GM12878 (cell line): ENCODE measurements around the gene SEMA3G. TPM values are rescaled to one million over a fixed set of nuclear protein-coding genes. Genes with fewer than 3 reads are reported as not detected.

Source experiments
- ATAC-seq: fragments of 200-7000 bp; cut with Tn5 transposase; 3 replicates; pipeline ENCODE4 v1.9.1; 2020; ENCODE audit warnings: mild to moderate bottlenecking, moderate library complexity
- BruUV-seq: library from RNA; stranded (reverse); fragments of 400-500 nt; replicated peaks from 2 replicates; lab custom pipeline; 2021; lab: Mats Ljungman, UMichigan
- CTCF ChIA-PET: fragments of 300-600 bp; sonication (Branson Sonifier 250); formaldehyde crosslinking; extraction: SDS; loops from one replicate; lab custom pipeline; 2021; ENCODE audit warnings: inconsistent platforms; lab: Yijun Ruan, JAX
- POLR2A ChIA-PET: fragments of 350-600 bp; formaldehyde crosslinking; extraction: SDS; loops from one replicate; lab custom pipeline; 2021; ENCODE audit warnings: inconsistent platforms; lab: Charles Lee
- RAD21 ChIA-PET: fragments of 300-600 bp; sonication (Branson Sonifier 250); formaldehyde crosslinking; loops from one replicate; lab custom pipeline; 2023; ENCODE audit warnings: antibody characterized with exemption; ENCODE audit not compliant: unreplicated experiment; lab: Charles Lee
- SMC1A ChIA-PET: fragments of 300-600 bp; sonication (Branson Sonifier 250); formaldehyde crosslinking; loops from one replicate; lab custom pipeline; 2023; ENCODE audit not compliant: unreplicated experiment, uncharacterized antibody; lab: Charles Lee
- DNase-seq: peaks from one replicate; pipeline ENCODE4 v3.0.0-alpha.2; 2011; ENCODE audit warnings: low read depth, low spot score
- FAIRE-seq: peaks from 3 replicates; lab custom pipeline; 2011; peaks lifted over from hg19 to GRCh38; lab: Jason Lieb, UNC
- H2AFZ ChIP-seq: 2 replicates; pipeline ENCODE4 v1.6.0; 2011; ENCODE audit warnings: low read depth, low read length, control low read depth; ENCODE audit not compliant: control insufficient read depth
- H3K27ac ChIP-seq: 2 replicates; pipeline ENCODE4 v1.5.1; 2011; ENCODE audit warnings: control low read depth; ENCODE audit not compliant: control insufficient read depth, insufficient read depth
- H3K27me3 ChIP-seq, 2 experiments: replicated peaks in 1 of 2; 2 replicates each; pipeline versions ENCODE4 v1.6.0 to v1.6.1; 2011; ENCODE audit warnings: low read length in 1 of 2; ENCODE audit not compliant: control insufficient read depth in 2 of 2, insufficient read depth in 2 of 2
- H3K36me3 ChIP-seq, 2 experiments: 2 replicates each; pipeline ENCODE4 v1.5.1; 2011; ENCODE audit warnings: low read length in 1 of 2; ENCODE audit not compliant: control insufficient read depth in 2 of 2, insufficient read depth in 2 of 2
- H3K4me1 ChIP-seq: 2 replicates; pipeline ENCODE4 v1.6.1; 2011; ENCODE audit warnings: mild to moderate bottlenecking, low read length, moderate library complexity, mixed read lengths; ENCODE audit not compliant: control insufficient read depth, insufficient read depth
- H3K4me2 ChIP-seq: 2 replicates; pipeline ENCODE4 v1.6.0; 2011; ENCODE audit warnings: control low read depth; ENCODE audit not compliant: control insufficient read depth, insufficient read depth
- H3K4me3 ChIP-seq: fragments of 200-600 bp; sonication (generic); 2 replicates; pipeline ENCODE4 v1.5.1; 2016
- H3K79me2 ChIP-seq: 2 replicates; pipeline ENCODE4 v1.6.0; 2011; ENCODE audit warnings: low read length; ENCODE audit not compliant: control insufficient read depth, insufficient read depth
- H3K9ac ChIP-seq: 2 replicates; pipeline ENCODE4 v1.8.0; 2011; ENCODE audit warnings: low read length, control low read depth, mixed read lengths; ENCODE audit not compliant: control insufficient read depth, insufficient read depth
- H3K9me3 ChIP-seq: replicated peaks from 3 replicates; pipeline ENCODE4 v1.5.1; 2011; ENCODE audit warnings: mild to moderate bottlenecking, low read length; ENCODE audit not compliant: control insufficient read depth, insufficient read depth
- H4K20me1 ChIP-seq: 2 replicates; pipeline ENCODE4 v1.6.0; 2011; ENCODE audit not compliant: control insufficient read depth, insufficient read depth
- BHLHE40 ChIP-seq, 2 experiments: fragments of 450-650 bp in 1 of 2; IDR thresholded peaks; 2 replicates each; pipeline ENCODE4 v1.6.1; 2011 to 2017; ENCODE audit warnings: low read depth in 2 of 2, borderline replicate concordance in 1 of 2, improper control_type of control experiment in 1 of 2, low read length in 1 of 2, mild to moderate bottlenecking in 1 of 2
- GABPA ChIP-seq: IDR thresholded peaks from 2 replicates; pipeline ENCODE4 v1.6.1; 2014; ENCODE audit warnings: antibody characterized with exemption, low read depth, mild to moderate bottlenecking, inconsistent platforms
- MLLT1 ChIP-seq: fragments of 450-650 bp; IDR thresholded peaks from 2 replicates; pipeline ENCODE4 v1.6.1; 2016; ENCODE audit warnings: mild to moderate bottlenecking
- NFXL1 ChIP-seq: fragments of 450-650 bp; IDR thresholded peaks from 2 replicates; pipeline ENCODE4 v1.6.1; 2017; ENCODE audit warnings: antibody characterized with exemption, mild to moderate bottlenecking, borderline replicate concordance
- NFYA ChIP-seq: IDR thresholded peaks from 2 replicates; pipeline ENCODE4 v1.6.1; 2011; ENCODE audit warnings: low read depth, mild to moderate bottlenecking, low read length, improper control_type of control experiment, borderline replicate concordance
- NKRF ChIP-seq: fragments of 450-650 bp; conservative IDR thresholded peaks from 2 replicates; pipeline ENCODE4 v1.6.1; 2017; ENCODE audit warnings: mild to moderate bottlenecking, moderate library complexity
- NR2C2 ChIP-seq: IDR thresholded peaks from 2 replicates; pipeline ENCODE4 v1.6.1; 2011; ENCODE audit warnings: borderline replicate concordance, low read depth; ENCODE audit not compliant: control insufficient read depth, insufficient read length
- SMAD1 ChIP-seq: fragments of 450-650 bp; IDR thresholded peaks from 2 replicates; pipeline ENCODE4 v1.6.1; 2018; ENCODE audit warnings: mild to moderate bottlenecking, low read depth; ENCODE audit not compliant: partially characterized antibody
- SPI1 ChIP-seq: IDR thresholded peaks from 2 replicates; pipeline ENCODE4 v1.6.1; 2011; ENCODE audit warnings: low read depth, mild to moderate bottlenecking, low read length, moderate library complexity, borderline replicate concordance; ENCODE audit not compliant: insufficient read depth
- STAT1 ChIP-seq: fragments of 450-650 bp; conservative IDR thresholded peaks from 2 replicates; pipeline ENCODE4 v1.6.1; 2014; ENCODE audit warnings: antibody characterized with exemption, mild to moderate bottlenecking
- SUZ12 ChIP-seq: fragments of 200-600 bp; sonication (generic); IDR thresholded peaks from one replicate; pipeline ENCODE4 v1.6.1; 2018; ENCODE audit warnings: antibody characterized with exemption, mild to moderate bottlenecking; ENCODE audit not compliant: unreplicated experiment
- ZBTB11 ChIP-seq: fragments of 450-650 bp; formaldehyde crosslinking; IDR thresholded peaks from 2 replicates; pipeline ENCODE4 v1.5.0; 2022; ENCODE audit warnings: mild to moderate bottlenecking, missing genetic modification characterization
- ZNF217 ChIP-seq: fragments of 450-650 bp; IDR thresholded peaks from 2 replicates; pipeline ENCODE4 v1.6.1; 2017; ENCODE audit warnings: antibody characterized with exemption, mild to moderate bottlenecking
- WGBS: methylation state at CpG from one replicate; pipeline ENCODE4 v1.1.6; 2016; ENCODE audit warnings: low lambda C conversion rate; ENCODE audit not compliant: insufficient replicate concordance, insufficient coverage; ENCODE audit errors: missing lambda C conversion rate; 5-methylcytosine and 5-hydroxymethylcytosine counted together
- in situ Hi-C: fragments of 300-500 bp; cut with MboI; formaldehyde crosslinking; loops from 9 replicates; pipeline ENCODE4 v1.14.3; 2018; ENCODE audit warnings: mixed read lengths
- intact Hi-C: fragments of 100-400 bp; cut with micrococcal nuclease; formaldehyde crosslinking; loops from one replicate; pipeline ENCODE4 v1.14.2; 2022; ENCODE audit not compliant: unreplicated experiment
- polyA plus RNA-seq, 11 experiments: library from polyadenylated mRNA; depleted of rRNA in 4 of 11; unstranded in 6 of 11; stranded (reverse) in 5 of 11; fragments of >200 nt; fragmentation: Nextera tagmentation in 4 of 11; fragmentation: Illumina TruSeq in 1 of 11; extraction: Ambion mirVana in 4 of 11; extraction: Trizol in 1 of 11; gene quantifications; 1 replicate in 1 of 11; 2 replicates in 10 of 11; pipeline versions ENCODE4 v1.2.1 to v1.2.3, GENCODE V29; 2011 to 2016; ENCODE audit warnings: inconsistent platforms in 2 of 11, missing spikeins in 2 of 11, low read depth in 1 of 11
- total RNA-seq, 4 experiments: library from RNA; depleted of rRNA in 3 of 4; stranded (reverse); fragments of >200 nt in 3 of 4; fragmentation: Illumina TruSeq in 1 of 4; extraction: Trizol in 1 of 4; gene quantifications; 2 replicates each; pipeline versions ENCODE4 v1.2.1 to v1.2.3, GENCODE V29; 2013 to 2021

The SEMA3G gene
- total and polyA plus RNA-seq, 10 of the 15 experiments (the other 5 are each of a cell fraction or from before 2014, with no cell fraction given), result 0.03 to 0.04 TPM; not detected in 8

GRCh38 chr3:52387481-52387880 is 57.4 kb downstream of the SEMA3G start:
- CTCF ChIA-PET, result interaction anchor here (1.0 to 1.3 kb wide), 3 partner anchors 20 to 49 kb away, joined by 3 to 4 read pairs (median 4); no protein-coding TSS in a partner anchor
- Histone ChIP-seq H3K4me2 (no peak overlapping the region), H4K20me1 (no peaks in the 10 kb centered on the region), H3K79me2 (no peaks in the 10 kb centered on the region), H3K9ac (no peak overlapping the region), H3K9me3 (no peaks in the 10 kb centered on the region), H3K27ac (no peak overlapping the region), H3K4me1 (no peaks in the 10 kb centered on the region; the same call in 1 of the 2 replicates), H3K36me3 (no peaks in the 10 kb centered on the region), H2AFZ (no peak overlapping the region)
- no TSS peak for BruUV-seq
- WGBS, result 20% methylated on average over 2 of the region's 2 CpGs
- ATAC-seq, result no peak
- intact Hi-C loops (no loop called here), in situ Hi-C loops (no loop called here)
- RAD21 ChIA-PET, result interaction anchor here (1.4 kb wide), 1 partner anchor 98 kb away, joined by 4 read pairs; no protein-coding TSS in a partner anchor
- no peak for FAIRE-seq
- no peak for DNase-seq
- SMC1A ChIA-PET, result interaction anchor here (2.0 kb wide), 1 partner anchor 49 kb away, joined by 4 read pairs; no protein-coding TSS in a partner anchor
- POLR2A ChIA-PET, result no interaction called here
- TF ChIP-seq ZBTB11 (CRISPR knock-in tag) (no peak), STAT1 (no peak), SUZ12 (no peak), ZNF217 (no peak), MLLT1 (no peak), SMAD1 (no peak), GABPA (no peak), NFXL1 (no peak), SPI1 (no peak), NFYA (no peak), NKRF (no peak), NR2C2 (no peak), BHLHE40 (IDR thresholded peaks at IDR 0.05; ENCODE audit: borderline replicate concordance in 1 of 2, low read depth in 2 of 2, low read length in 1 of 2) (no peak)
- TF ChIP-seq, all 136 proteins: peak for 0
- Histone ChIP-seq H3K4me3 (no peak overlapping the region), H3K27me3 (no peaks in the 10 kb centered on the region)
